GM19025 (cell line): ENCODE data around the gene STXBP5L.
"Not testable (repeated sequence)": the region's sequence is repeated elsewhere in the genome, so short reads cannot be mapped to it uniquely, and the experiment has no call there.

Experiments used
- ATAC-seq: cut with Tn5 transposase; IDR thresholded peaks from one replicate; pipeline ENCODE4 v1.9.1; 2021; ENCODE audit warnings: mild to moderate bottlenecking, low read depth, moderate library complexity; ENCODE audit not compliant: unreplicated experiment

The STXBP5L gene

GRCh38 chr3:121223116-121223515 lies 315.1 kb downstream of the STXBP5L start:
- ATAC-seq = no peak

GRCh38 chr3:121228971-121229370 lies 321.0 kb downstream of the STXBP5L start:
- ATAC-seq = no peak

- not testable (repeated sequence) for ATAC-seq
Observed at GRCh38 chr3:121230194-121230593, 322.2 kb downstream of the STXBP5L start.

- no peak for ATAC-seq
Observed at GRCh38 chr3:121231872-121232271, 323.9 kb downstream of the STXBP5L start.

GRCh38 chr3:121232309-121233225 lies 324.6 kb downstream of the STXBP5L start:
- no peak for ATAC-seq

GRCh38 chr3:121243208-121243607 lies 335.2 kb downstream of the STXBP5L start:
- ATAC-seq = no peak

- no peak for ATAC-seq
Observed at GRCh38 chr3:121252676-121253075, 344.7 kb downstream of the STXBP5L start.

- no peak for ATAC-seq
Observed at GRCh38 chr3:121269389-121269788, 361.4 kb downstream of the STXBP5L start.

GRCh38 chr3:121274411-121274810 lies 366.4 kb downstream of the STXBP5L start:
- ATAC-seq = no peak

GRCh38 chr3:121295452-121295851 lies 387.4 kb downstream of the STXBP5L start:
- no peak for ATAC-seq

- no peak for ATAC-seq
Observed at GRCh38 chr3:121295979-121296378, 388.0 kb downstream of the STXBP5L start.

- ATAC-seq = no peak
Observed at GRCh38 chr3:121324320-121324719, 416.3 kb downstream of the STXBP5L start.

GRCh38 chr3:121330118-121330517 lies 422.1 kb downstream of the STXBP5L start:
- no peak for ATAC-seq

GRCh38 chr3:121330634-121331033 lies 422.6 kb downstream of the STXBP5L start:
- ATAC-seq = no peak

GRCh38 chr3:121355960-121356359 lies 448.0 kb downstream of the STXBP5L start:
- not testable (repeated sequence) for ATAC-seq

GRCh38 chr3:121362035-121362734 lies 454.2 kb downstream of the STXBP5L start:
- ATAC-seq = no peak

GRCh38 chr3:121388308-121388707 lies 480.3 kb downstream of the STXBP5L start:
- ATAC-seq = not testable (repeated sequence)

- ATAC-seq = not testable (repeated sequence)
Observed at GRCh38 chr3:121395967-121396366, 488.0 kb downstream of the STXBP5L start.

- ATAC-seq = not testable (repeated sequence)
Observed at GRCh38 chr3:121398051-121398450, 490.0 kb downstream of the STXBP5L start.

GRCh38 chr3:121399820-121400219 lies 491.8 kb downstream of the STXBP5L start:
- no peak for ATAC-seq

- no peak for ATAC-seq
Observed at GRCh38 chr3:121405631-121406030, 497.6 kb downstream of the STXBP5L start.

GRCh38 chr3:121411523-121411922 lies 503.5 kb downstream of the STXBP5L start:
- no peak for ATAC-seq
